ENCODE measurements around the gene ZNF385C. TPM values are rescaled to one million over a fixed set of nuclear protein-coding genes. Genes with fewer than 3 reads are reported as not detected.
A peak's percentile ranks its signal among the peaks of the same experiment; 100 is the strongest.

The ZNF385C gene
- total and polyA plus RNA-seq, 2 of the 13 experiments (the other 11 are each of a cell fraction or from before 2014, with no cell fraction given), result 2.3 to 6.1 TPM

DNA sequence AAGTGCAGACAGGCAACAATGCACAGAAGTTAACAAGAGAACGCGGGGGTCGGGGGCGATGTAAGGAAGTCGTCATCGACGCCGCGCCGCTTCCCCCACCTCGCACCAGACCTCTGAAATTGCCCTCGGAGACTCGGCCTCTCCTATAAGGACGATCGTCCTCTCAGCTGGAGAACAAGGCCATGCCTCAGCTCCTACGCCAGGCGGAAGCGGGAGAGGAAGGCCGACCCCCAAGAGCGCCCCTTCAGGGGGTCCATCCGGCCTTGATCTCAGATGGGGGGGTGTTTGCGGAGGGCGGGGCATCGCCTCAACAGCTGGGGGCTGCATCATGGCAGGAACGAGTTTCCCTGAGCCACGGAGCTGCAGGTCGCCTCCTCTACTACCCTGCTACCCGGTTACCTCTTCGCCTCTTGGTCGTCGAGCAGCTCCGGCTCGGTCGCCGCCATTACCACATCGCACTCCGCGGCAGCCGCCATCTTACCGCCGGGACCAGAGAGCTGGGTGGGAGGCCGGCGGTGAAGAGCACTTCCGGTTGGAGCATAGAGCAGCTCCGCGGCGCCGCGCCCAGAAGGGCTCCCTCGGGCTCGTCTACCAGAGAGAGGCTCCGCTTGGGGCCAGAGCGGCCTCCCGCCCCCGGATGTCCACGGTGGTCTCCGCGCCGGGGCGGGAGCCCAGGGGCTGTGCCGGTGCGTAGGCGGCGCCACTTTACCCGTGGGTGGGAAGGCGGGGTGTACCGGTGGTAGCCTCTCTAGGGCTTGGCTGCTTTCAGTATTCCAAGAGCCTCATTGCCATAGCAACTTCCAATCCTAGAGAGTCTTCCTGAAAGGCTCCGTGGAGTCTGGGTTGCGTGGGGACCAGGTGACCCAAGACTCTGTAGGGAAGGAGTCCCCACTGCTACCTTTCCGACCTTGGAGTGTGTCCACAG, 81.1 kb downstream of the ZNF385C start, which contains the start of gene DNAJC7 (continued):
- TF ChIP-seq ZNF331 (CRISPR knock-in tag; IDR thresholded peaks at IDR 0.05) (peak; percentile 72; the same call in 1 of the 2 replicates), ZNF772 (CRISPR knock-in tag; IDR thresholded peaks at IDR 0.05) (peak; percentile 87), POGZ (CRISPR knock-in tag; IDR thresholded peaks at IDR 0.05) (peak; percentile 92), ZNF790 (CRISPR knock-in tag; IDR thresholded peaks at IDR 0.05; ENCODE audit: borderline replicate concordance) (no peak; the same call in 1 of the 2 replicates), ZNF34 (CRISPR knock-in tag; IDR thresholded peaks at IDR 0.05; ENCODE audit: borderline replicate concordance) (peak; percentile 99), ZNF33B (CRISPR knock-in tag; IDR thresholded peaks at IDR 0.05) (peak; percentile 32; the same call in 1 of the 2 replicates), NFRKB (IDR thresholded peaks at IDR 0.05) (peak; percentile 81), RARG (CRISPR knock-in tag; IDR thresholded peaks at IDR 0.05; ENCODE audit: low read depth) (0 out of 2 replicates have a peak, but pooled peaks have one; percentile 24), GLI4 (CRISPR knock-in tag; IDR thresholded peaks at IDR 0.05; ENCODE audit: borderline replicate concordance) (no peak), RXRA (CRISPR knock-in tag; IDR thresholded peaks at IDR 0.05) (peak; percentile 79), MBNL3 (CRISPR knock-in tag; conservative IDR thresholded peaks at IDR 0.05) (no peak), ZFX (CRISPR knock-in tag; IDR thresholded peaks at IDR 0.05; ENCODE audit: low read depth) (peak; percentile 93), HDAC1 (CRISPR knock-in tag; IDR thresholded peaks at IDR 0.05) (peak; percentile 96)
- TF ChIP-seq, protein P1, sequence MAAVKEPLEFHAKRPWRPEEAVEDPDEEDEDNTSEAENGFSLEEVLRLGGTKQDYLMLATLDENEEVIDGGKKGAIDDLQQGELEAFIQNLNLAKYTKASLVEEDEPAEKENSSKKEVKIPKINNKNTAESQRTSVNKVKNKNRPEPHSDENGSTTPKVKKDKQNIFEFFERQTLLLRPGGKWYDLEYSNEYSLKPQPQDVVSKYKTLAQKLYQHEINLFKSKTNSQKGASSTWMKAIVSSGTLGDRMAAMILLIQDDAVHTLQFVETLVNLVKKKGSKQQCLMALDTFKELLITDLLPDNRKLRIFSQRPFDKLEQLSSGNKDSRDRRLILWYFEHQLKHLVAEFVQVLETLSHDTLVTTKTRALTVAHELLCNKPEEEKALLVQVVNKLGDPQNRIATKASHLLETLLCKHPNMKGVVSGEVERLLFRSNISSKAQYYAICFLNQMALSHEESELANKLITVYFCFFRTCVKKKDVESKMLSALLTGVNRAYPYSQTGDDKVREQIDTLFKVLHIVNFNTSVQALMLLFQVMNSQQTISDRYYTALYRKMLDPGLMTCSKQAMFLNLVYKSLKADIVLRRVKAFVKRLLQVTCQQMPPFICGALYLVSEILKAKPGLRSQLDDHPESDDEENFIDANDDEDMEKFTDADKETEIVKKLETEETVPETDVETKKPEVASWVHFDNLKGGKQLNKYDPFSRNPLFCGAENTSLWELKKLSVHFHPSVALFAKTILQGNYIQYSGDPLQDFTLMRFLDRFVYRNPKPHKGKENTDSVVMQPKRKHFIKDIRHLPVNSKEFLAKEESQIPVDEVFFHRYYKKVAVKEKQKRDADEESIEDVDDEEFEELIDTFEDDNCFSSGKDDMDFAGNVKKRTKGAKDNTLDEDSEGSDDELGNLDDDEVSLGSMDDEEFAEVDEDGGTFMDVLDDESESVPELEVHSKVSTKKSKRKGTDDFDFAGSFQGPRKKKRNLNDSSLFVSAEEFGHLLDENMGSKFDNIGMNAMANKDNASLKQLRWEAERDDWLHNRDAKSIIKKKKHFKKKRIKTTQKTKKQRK (IDR thresholded peaks at IDR 0.05; ENCODE audit: low read length), result no peak
- TF ChIP-seq, protein P2, sequence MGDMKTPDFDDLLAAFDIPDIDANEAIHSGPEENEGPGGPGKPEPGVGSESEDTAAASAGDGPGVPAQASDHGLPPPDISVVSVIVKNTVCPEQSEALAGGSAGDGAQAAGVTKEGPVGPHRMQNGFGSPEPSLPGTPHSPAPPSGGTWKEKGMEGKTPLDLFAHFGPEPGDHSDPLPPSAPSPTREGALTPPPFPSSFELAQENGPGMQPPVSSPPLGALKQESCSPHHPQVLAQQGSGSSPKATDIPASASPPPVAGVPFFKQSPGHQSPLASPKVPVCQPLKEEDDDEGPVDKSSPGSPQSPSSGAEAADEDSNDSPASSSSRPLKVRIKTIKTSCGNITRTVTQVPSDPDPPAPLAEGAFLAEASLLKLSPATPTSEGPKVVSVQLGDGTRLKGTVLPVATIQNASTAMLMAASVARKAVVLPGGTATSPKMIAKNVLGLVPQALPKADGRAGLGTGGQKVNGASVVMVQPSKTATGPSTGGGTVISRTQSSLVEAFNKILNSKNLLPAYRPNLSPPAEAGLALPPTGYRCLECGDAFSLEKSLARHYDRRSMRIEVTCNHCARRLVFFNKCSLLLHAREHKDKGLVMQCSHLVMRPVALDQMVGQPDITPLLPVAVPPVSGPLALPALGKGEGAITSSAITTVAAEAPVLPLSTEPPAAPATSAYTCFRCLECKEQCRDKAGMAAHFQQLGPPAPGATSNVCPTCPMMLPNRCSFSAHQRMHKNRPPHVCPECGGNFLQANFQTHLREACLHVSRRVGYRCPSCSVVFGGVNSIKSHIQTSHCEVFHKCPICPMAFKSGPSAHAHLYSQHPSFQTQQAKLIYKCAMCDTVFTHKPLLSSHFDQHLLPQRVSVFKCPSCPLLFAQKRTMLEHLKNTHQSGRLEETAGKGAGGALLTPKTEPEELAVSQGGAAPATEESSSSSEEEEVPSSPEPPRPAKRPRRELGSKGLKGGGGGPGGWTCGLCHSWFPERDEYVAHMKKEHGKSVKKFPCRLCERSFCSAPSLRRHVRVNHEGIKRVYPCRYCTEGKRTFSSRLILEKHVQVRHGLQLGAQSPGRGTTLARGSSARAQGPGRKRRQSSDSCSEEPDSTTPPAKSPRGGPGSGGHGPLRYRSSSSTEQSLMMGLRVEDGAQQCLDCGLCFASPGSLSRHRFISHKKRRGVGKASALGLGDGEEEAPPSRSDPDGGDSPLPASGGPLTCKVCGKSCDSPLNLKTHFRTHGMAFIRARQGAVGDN (CRISPR knock-in tag; IDR thresholded peaks at IDR 0.05), result peak; percentile 95
- TF ChIP-seq, protein P3, sequence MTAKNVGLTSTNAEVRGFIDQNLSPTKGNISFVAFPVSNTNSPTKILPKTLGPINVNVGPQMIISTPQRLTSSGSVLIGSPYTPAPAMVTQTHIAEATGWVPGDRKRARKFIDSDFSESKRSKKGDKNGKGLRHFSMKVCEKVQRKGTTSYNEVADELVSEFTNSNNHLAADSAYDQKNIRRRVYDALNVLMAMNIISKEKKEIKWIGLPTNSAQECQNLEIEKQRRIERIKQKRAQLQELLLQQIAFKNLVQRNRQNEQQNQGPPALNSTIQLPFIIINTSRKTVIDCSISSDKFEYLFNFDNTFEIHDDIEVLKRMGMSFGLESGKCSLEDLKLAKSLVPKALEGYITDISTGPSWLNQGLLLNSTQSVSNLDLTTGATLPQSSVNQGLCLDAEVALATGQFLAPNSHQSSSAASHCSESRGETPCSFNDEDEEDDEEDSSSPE (CRISPR knock-in tag; IDR thresholded peaks at IDR 0.05), result peak; percentile 86
- TF ChIP-seq, protein P4, sequence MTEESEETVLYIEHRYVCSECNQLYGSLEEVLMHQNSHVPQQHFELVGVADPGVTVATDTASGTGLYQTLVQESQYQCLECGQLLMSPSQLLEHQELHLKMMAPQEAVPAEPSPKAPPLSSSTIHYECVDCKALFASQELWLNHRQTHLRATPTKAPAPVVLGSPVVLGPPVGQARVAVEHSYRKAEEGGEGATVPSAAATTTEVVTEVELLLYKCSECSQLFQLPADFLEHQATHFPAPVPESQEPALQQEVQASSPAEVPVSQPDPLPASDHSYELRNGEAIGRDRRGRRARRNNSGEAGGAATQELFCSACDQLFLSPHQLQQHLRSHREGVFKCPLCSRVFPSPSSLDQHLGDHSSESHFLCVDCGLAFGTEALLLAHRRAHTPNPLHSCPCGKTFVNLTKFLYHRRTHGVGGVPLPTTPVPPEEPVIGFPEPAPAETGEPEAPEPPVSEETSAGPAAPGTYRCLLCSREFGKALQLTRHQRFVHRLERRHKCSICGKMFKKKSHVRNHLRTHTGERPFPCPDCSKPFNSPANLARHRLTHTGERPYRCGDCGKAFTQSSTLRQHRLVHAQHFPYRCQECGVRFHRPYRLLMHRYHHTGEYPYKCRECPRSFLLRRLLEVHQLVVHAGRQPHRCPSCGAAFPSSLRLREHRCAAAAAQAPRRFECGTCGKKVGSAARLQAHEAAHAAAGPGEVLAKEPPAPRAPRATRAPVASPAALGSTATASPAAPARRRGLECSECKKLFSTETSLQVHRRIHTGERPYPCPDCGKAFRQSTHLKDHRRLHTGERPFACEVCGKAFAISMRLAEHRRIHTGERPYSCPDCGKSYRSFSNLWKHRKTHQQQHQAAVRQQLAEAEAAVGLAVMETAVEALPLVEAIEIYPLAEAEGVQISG (CRISPR knock-in tag; IDR thresholded peaks at IDR 0.05), result peak; percentile 99
